Body of pancreas (tissue), 4 donors: ENCODE results near the gene HCFC1R1. TPM values are rescaled to one million over a fixed set of nuclear protein-coding genes. Genes with fewer than 3 reads are reported as not detected.

Experiments used
- ATAC-seq: fragments of 150-250 bp; one replicate; pipeline ENCODE4 v1.9.1; 2016
- DNase-seq, 4 donors: peaks; one replicate each; pipeline ENCODE4 v3.0.0-alpha.2; 2019
- H3K27ac ChIP-seq, 4 donors: fragments of 200-600 bp; sonication (generic); 1 replicate in 3 of 4; 2 replicates in 1 of 4; pipeline versions ENCODE4 v1.5.1 to v1.6.1; 2016 to 2019; ENCODE audit warnings: mild to moderate bottlenecking in 1 of 4, mixed read lengths in 1 of 4, moderate library complexity in 1 of 4
- H3K27me3 ChIP-seq, 2 donors: fragments of 200-600 bp; sonication (generic); one replicate each; pipeline ENCODE4 v1.6.0; 2016; ENCODE audit warnings: mild to moderate bottlenecking in 1 of 2
- H3K36me3 ChIP-seq, 2 donors: fragments of 200-600 bp; sonication (generic); replicated peaks in 1 of 2; 2 replicates each; pipeline ENCODE4 v1.5.1; 2016; ENCODE audit warnings: low read depth in 2 of 2; ENCODE audit not compliant: insufficient read depth in 1 of 2
- H3K4me1 ChIP-seq: fragments of 200-600 bp; sonication (generic); one replicate; pipeline ENCODE4 v1.6.0; 2016
- H3K4me3 ChIP-seq, 2 donors: fragments of 200-600 bp; sonication (generic); 1 replicate in 1 of 2; 2 replicates in 1 of 2; pipeline ENCODE4 v1.5.1; 2016 to 2019
- H3K9me3 ChIP-seq, 3 donors: fragments of 200-600 bp; sonication (generic); 1 replicate in 2 of 3; 2 replicates in 1 of 3; pipeline ENCODE4 v1.5.1; 2016
- POLR2A ChIP-seq, 3 donors: fragments of 450-650 bp; IDR thresholded peaks; one replicate each; pipeline ENCODE4 v1.6.1; 2016; ENCODE audit warnings: antibody characterized with exemption in 3 of 3, mild to moderate bottlenecking in 2 of 3
- WGBS, 2 donors: methylation state at CpG; one replicate each; pipeline ENCODE4 v1.1.5; 2017; 5-methylcytosine and 5-hydroxymethylcytosine counted together
- intact Hi-C: fragments of 100-400 bp; cut with DNase I; formaldehyde crosslinking; loops from one replicate; pipeline ENCODE4 v1.15.1; 2023
- total RNA-seq, 2 donors: library from RNA; depleted of rRNA; stranded (reverse); fragments of >200 nt; gene quantifications; one replicate each; pipeline ENCODE4 v1.1.0, GENCODE V29; 2016
- TF ChIP-seq, protein P1 (sequence below), 7 experiments: fragments of 450-650 bp in 4 of 7; fragments of 200-600 bp in 3 of 7; sonication (generic) in 3 of 7; IDR thresholded peaks; one replicate each; pipeline ENCODE4 v1.5.1; 2016 to 2019; ENCODE audit warnings: antibody characterized with exemption in 7 of 7

Gene HCFC1R1
- total RNA-seq, 2 donors from 2014 or later, result 6.9 to 15.3 TPM

DNA sequence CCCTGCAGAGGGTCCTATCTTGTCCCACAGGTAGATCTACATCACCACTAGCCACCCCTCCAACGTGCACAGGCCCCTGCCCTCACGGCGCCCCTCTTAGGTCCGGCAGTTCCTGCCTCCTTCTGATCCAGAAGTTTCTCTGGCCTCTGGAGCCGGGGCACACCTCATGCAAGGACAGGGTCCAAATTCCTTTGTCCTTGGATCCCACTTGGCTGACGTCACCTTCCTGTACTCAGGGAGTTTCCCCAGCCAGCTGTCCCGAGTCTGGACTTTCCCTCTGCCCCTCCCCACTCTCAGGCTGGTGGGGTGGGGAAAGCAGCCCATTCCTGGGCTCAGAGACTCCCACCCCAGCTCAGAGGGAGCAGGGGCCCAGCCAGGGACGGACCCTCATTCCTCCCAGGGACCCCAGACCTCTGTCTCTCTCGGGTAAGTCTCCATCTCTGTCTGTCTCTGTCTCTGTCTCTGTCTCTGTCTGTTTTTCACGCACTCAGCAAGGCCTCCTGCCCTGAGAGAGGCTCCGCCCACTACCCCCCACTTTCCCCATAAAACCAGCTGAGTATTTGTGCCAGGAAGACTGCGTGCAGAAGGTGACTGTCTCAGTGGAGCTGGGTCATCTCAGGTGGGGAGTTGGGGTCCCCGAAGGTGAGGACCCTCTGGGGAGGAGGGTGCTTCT lies 41.5 kb upstream of the HCFC1R1 start, which contains the start of gene IL32:
TSS of gene IL32 (plus strand) at position 572 of the 673 bp plus-strand sequence. CDS start 172 bp downstream, outside the sequence.
- peaks cover 43% of the 10 kb centered on the region for H3K4me1 ChIP-seq
- TF ChIP-seq, protein P1, sequence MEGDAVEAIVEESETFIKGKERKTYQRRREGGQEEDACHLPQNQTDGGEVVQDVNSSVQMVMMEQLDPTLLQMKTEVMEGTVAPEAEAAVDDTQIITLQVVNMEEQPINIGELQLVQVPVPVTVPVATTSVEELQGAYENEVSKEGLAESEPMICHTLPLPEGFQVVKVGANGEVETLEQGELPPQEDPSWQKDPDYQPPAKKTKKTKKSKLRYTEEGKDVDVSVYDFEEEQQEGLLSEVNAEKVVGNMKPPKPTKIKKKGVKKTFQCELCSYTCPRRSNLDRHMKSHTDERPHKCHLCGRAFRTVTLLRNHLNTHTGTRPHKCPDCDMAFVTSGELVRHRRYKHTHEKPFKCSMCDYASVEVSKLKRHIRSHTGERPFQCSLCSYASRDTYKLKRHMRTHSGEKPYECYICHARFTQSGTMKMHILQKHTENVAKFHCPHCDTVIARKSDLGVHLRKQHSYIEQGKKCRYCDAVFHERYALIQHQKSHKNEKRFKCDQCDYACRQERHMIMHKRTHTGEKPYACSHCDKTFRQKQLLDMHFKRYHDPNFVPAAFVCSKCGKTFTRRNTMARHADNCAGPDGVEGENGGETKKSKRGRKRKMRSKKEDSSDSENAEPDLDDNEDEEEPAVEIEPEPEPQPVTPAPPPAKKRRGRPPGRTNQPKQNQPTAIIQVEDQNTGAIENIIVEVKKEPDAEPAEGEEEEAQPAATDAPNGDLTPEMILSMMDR (IDR thresholded peaks at IDR 0.05), result no peak
- TF ChIP-seq POLR2A (IDR thresholded peaks at IDR 0.05), result peak; percentile 55 to 95 (median 94)
- no peaks in the 10 kb centered on the region for H3K9me3 ChIP-seq
- no peaks in the 10 kb centered on the region for H3K27me3 ChIP-seq
- 18 to 25% methylated on average over 5 to 13 of the region's 13 CpGs for WGBS, 2 donors
- H3K27ac ChIP-seq, result peak within 1 kb of the TSS; percentile 86 to 97 (median 94)
- DNase-seq (peak; percentile 93 to 97 (median 96)), ATAC-seq (peak; percentile 95)
- intact Hi-C loops, result no loop called here
- H3K36me3 ChIP-seq, result peaks cover 4 to 7% of the 10 kb centered on the region in 2 donors
- peak within 1 kb of the TSS; percentile 48 to 68 for H3K4me3 ChIP-seq

DNA sequence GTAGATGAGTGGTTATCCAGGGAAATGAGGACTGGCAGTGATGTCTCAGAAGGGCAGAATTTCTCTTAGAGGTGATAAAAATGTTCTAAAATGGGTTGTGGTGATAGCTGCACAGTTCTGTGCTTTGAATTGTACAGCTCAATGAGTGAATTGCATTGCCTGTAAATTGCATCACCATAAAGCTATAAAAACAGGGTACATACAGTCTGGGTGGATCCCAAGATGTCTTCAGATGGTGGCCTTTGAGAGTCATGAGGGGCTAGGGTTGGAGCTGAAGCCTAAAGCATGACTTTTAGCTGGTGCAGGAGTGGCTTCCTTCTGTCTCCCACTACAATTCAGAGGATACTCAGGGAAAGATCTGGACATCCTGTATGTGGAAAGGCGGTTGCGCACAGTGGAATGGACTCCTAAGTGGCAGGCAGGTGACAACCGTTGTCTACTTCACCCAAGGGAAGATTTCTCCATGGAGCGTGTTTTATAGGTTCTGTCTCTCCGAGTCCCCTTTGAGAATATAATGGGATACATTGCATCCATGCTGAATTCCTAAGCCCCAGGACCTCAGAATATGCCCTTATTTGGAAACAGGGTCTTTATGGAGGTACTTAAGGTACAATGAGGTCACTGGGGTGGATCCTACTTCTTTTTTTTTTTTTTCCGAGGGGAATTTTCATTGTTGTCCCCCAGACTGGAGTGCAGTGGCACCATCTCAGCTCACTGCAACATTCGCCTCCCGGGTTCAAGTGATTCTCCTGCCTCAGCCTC lies 40.1 kb upstream of the HCFC1R1 start:
- Histone ChIP-seq H3K4me1 (peaks cover 51% of the 10 kb centered on the region), H3K36me3 (peaks cover 0 to 4% of the 10 kb centered on the region in 2 donors), H3K27me3 (no peaks in the 10 kb centered on the region), H3K27ac (peak overlapping the region in 1 of 4 donors; percentile 97), H3K9me3 (no peaks in the 10 kb centered on the region), H3K4me3 (no peak overlapping the region)
- ATAC-seq (no peak), DNase-seq (no peak)
- TF ChIP-seq, protein P1 (IDR thresholded peaks at IDR 0.05), result no peak
- no peak for TF ChIP-seq POLR2A (IDR thresholded peaks at IDR 0.05)
- WGBS, 2 donors, result 80 to 93% methylated on average over 4 to 8 of the region's 8 CpGs
- intact Hi-C loops, result no loop called here

GRCh38 chr16:3062553-3062952 lies 38.8 kb upstream of the HCFC1R1 start:
- DNase-seq (no peak), ATAC-seq (no peak)
- H3K4me3 ChIP-seq, result no peak overlapping the region
- no peak overlapping the region for H3K27ac ChIP-seq
- H3K9me3 ChIP-seq, result no peaks in the 10 kb centered on the region
- intact Hi-C loops, result no loop called here
- WGBS, 2 donors, result 91 to 92% methylated on average over 6 of the region's 6 CpGs
- TF ChIP-seq POLR2A (IDR thresholded peaks at IDR 0.05), result no peak
- TF ChIP-seq, protein P1 (IDR thresholded peaks at IDR 0.05), result no peak
- peaks cover 0 to 2% of the 10 kb centered on the region in 2 donors for H3K36me3 ChIP-seq
- no peaks in the 10 kb centered on the region for H3K27me3 ChIP-seq
- peaks cover 50% of the 10 kb centered on the region for H3K4me1 ChIP-seq

DNA sequence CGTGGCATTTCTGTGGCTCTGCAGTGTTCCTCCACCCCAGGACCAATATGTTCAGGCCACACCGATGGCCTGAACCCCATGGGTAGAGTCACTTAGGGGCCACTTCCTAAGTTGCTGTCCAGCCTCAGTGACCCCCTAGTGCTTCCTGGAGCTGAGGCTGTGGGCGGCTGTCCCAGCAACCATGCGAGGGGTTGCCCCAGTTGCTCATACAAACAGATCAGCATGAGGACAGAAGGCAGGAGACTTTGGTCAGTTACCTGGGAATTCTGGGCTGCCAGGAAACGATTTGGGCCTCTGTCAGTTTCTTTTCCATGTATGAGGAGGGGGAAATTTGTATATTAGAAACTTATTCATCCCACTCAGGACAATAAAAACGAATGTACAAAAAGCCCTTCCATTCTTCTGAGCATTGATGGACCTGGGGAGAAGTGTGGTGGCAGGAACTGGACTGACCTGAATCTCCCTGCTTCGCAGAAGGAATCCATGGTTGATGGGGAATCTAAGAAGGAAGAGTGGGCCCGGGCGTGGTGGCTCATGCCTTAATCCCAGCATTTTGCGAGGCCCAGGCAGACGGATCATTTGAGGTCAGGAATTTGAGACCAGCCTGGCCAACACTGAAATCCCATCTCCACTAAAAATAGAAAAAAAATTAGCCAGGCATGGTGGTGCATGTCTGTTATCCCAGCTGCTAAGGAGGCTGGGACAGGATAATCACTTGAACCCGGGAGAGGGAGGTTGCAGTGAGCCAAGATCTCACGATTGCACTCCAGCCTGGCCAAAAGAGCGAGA lies 36.8 kb upstream of the HCFC1R1 start:
- TF ChIP-seq, protein P1 (IDR thresholded peaks at IDR 0.05), result no peak
- no peak for TF ChIP-seq POLR2A (IDR thresholded peaks at IDR 0.05)
- Histone ChIP-seq H3K4me3 (no peak overlapping the region), H3K9me3 (no peaks in the 10 kb centered on the region), H3K27me3 (no peaks in the 10 kb centered on the region), H3K36me3 (no peaks in the 10 kb centered on the region), H3K4me1 (peaks cover 36% of the 10 kb centered on the region), H3K27ac (peak overlapping the region in 2 of 4 donors; percentile 88 to 94)
- ATAC-seq, result no peak
- no peak for DNase-seq
- 87 to 88% methylated on average over 13 to 14 of the region's 14 CpGs for WGBS, 2 donors
- intact Hi-C loops, result no loop called here
